Spleen (tissue), 13 donors: Measurements from ENCODE around the gene FBXO38. TPM values are rescaled to one million over a fixed set of nuclear protein-coding genes. Genes with fewer than 3 reads are reported as not detected.

Experiments
- DNase-seq: peaks from one replicate; pipeline ENCODE4 v3.0.0-alpha.2; 2020
- H3K27ac ChIP-seq, 8 donors: fragments of 200-600 bp; sonication (generic) in 7 of 8; 1 replicate in 4 of 8; 2 replicates in 4 of 8; pipeline versions ENCODE4 v1.5.0 to v1.8.0; 2016 to 2021; ENCODE audit warnings: inconsistent platforms in 4 of 8, mild to moderate bottlenecking in 4 of 8, moderate library complexity in 1 of 8
- H3K27me3 ChIP-seq, 7 donors: fragments of 200-600 bp; sonication (generic) in 6 of 7; replicated peaks in 1 of 7; 1 replicate in 4 of 7; 2 replicates in 3 of 7; pipeline versions ENCODE4 v1.5.0 to v1.8.0; 2016 to 2021; ENCODE audit warnings: inconsistent platforms in 3 of 7, mild to moderate bottlenecking in 1 of 7
- H3K36me3 ChIP-seq, 6 donors: fragments of 200-600 bp; sonication (generic) in 5 of 6; 1 replicate in 4 of 6; 2 replicates in 2 of 6; pipeline versions ENCODE4 v1.5.0 to v1.8.0; 2016 to 2021; ENCODE audit warnings: inconsistent platforms in 2 of 6
- H3K4me1 ChIP-seq, 6 donors: fragments of 200-600 bp; sonication (generic) in 5 of 6; 1 replicate in 3 of 6; 2 replicates in 3 of 6; pipeline versions ENCODE4 v1.5.0 to v1.8.0; 2016 to 2021; ENCODE audit warnings: inconsistent platforms in 3 of 6
- H3K4me3 ChIP-seq, 8 donors: fragments of 200-600 bp; sonication (generic) in 7 of 8; 1 replicate in 4 of 8; 2 replicates in 4 of 8; pipeline versions ENCODE4 v1.5.0 to v1.8.0; 2016 to 2021; ENCODE audit warnings: inconsistent platforms in 4 of 8, mild to moderate bottlenecking in 4 of 8, moderate library complexity in 2 of 8
- H3K9me3 ChIP-seq, 8 donors: fragments of 200-600 bp; sonication (generic) in 7 of 8; 1 replicate in 4 of 8; 2 replicates in 4 of 8; pipeline versions ENCODE4 v1.5.0 to v1.8.0; 2016 to 2021; ENCODE audit warnings: inconsistent platforms in 4 of 8
- CTCF ChIP-seq, 11 experiments: fragments of 200-600 bp in 7 of 11; fragments of 450-650 bp in 4 of 11; sonication (generic) in 4 of 11; IDR thresholded peaks in 8 of 11; conservative IDR thresholded peaks in 3 of 11; 1 replicate in 7 of 11; 2 replicates in 4 of 11; pipeline versions ENCODE4 v1.4.0 to v1.8.0; 2016 to 2021; ENCODE audit warnings: antibody characterized with exemption in 11 of 11, inconsistent platforms in 4 of 11, mild to moderate bottlenecking in 1 of 11
- POLR2A ChIP-seq, 3 donors: fragments of 450-650 bp; IDR thresholded peaks; one replicate each; pipeline ENCODE4 v1.5.1; 2017; ENCODE audit warnings: antibody characterized with exemption in 3 of 3, mild to moderate bottlenecking in 1 of 3
- POLR2AphosphoS5 ChIP-seq, 3 donors: sonication (generic); formaldehyde crosslinking; IDR thresholded peaks; one replicate each; pipeline ENCODE4 v1.5.1; 2017; ENCODE audit warnings: antibody characterized with exemption in 3 of 3
- WGBS, 5 donors: extraction: QIAGEN DNeasy Blood & Tissue Kit in 3 of 5; methylation state at CpG; one replicate each; pipeline versions ENCODE4 v1.1.5 to v1.1.7; 2013 to 2018; 5-methylcytosine and 5-hydroxymethylcytosine counted together
- intact Hi-C: fragments of 100-400 bp; cut with DNase I; formaldehyde crosslinking; loops from one replicate; pipeline ENCODE4 v1.15.0; 2023; ENCODE audit warnings: low total_unique reads
- long read RNA-seq, 2 donors: transcript quantifications; one replicate each; lab custom pipeline, GENCODE V29; 2026
- polyA plus RNA-seq, 3 donors: library from polyadenylated mRNA; stranded (reverse); fragments of 200-250 nt; gene quantifications; one replicate each; pipeline ENCODE4 v1.2.1, GENCODE V29; 2013
- total RNA-seq, 7 donors: library from RNA; depleted of rRNA in 3 of 7; stranded (reverse); fragments of >200 nt in 3 of 7; fragmentation: NEBNext Ultra II Directional in 4 of 7; extraction: Animal tissue kit (Norgen Biotek cat#: 25700) in 4 of 7; gene quantifications; one replicate each; pipeline versions ENCODE4 v1.1.0 to v1.2.1, GENCODE V29; 2016 to 2021
- donor health status: healthy with polysubstance abuse.
- donor health status: DM: no; HTN: no; CAD: no; lungs with moderate emphysema.
- donor health status: DM: no; HTN: no; CAD: no.
- donor health status: Bipolar disorder and iron deficiency.
- donor health status: healthy.
- donor health status: DM: no; HTN: no; CAD: no.
- donor health status: DM: yes; HTN: yes; CAD: no.

Gene FBXO38
- total RNA-seq (100 to 1,000 TPM in 1 of 7 donors, 10 to 100 TPM in 6; 50.4 to 119 (median 76.9) TPM), polyA plus RNA-seq (10 to 100 TPM; 14.3 to 14.5 (median 14.4) TPM)
- long read RNA-seq, donor 1, full-length matches to known transcripts = 1 of 1 reads
- long read RNA-seq, donor 1, partial matches to known transcripts = 0 of 1 reads
- long read RNA-seq, donor 1, other reads (novel, unspliced or antisense) = 0 of 1 reads
- long read RNA-seq, donor 2 = 0 reads

- H3K27me3 ChIP-seq = no peaks in the 10 kb centered on the region
- peaks cover 0 to 6% (median 3%) of the 10 kb centered on the region in 8 donors for H3K9me3 ChIP-seq
- DNase-seq = peak; percentile 99
- WGBS, 5 donors = 0% methylated on average over 38 to 45 of the region's 45 CpGs
- peaks cover 24 to 62% (median 45%) of the 10 kb centered on the region in 6 donors for H3K4me1 ChIP-seq
- peaks cover 0 to 19% (median 1%) of the 10 kb centered on the region in 6 donors for H3K36me3 ChIP-seq
- peak within 1 kb of the TSS; percentile 60 to 84 (median 67) for H3K4me3 ChIP-seq
- TF ChIP-seq CTCF (IDR thresholded peaks at IDR 0.05 in 8 of 11, conservative IDR thresholded peaks at IDR 0.05 in 3 of 11) (peak in 6 of 11 experiments; percentile 6 to 43 (median 22)), POLR2A (IDR thresholded peaks at IDR 0.05) (peak in 2 of 3 donors; percentile 39 to 72), POLR2AphosphoS5 (IDR thresholded peaks at IDR 0.05) (peak; percentile 95 to 100 (median 98))
- peak within 1 kb of the TSS; percentile 80 to 97 (median 94) for H3K27ac ChIP-seq
- intact Hi-C loops = no loop called here
Observed at GRCh38 chr5:148383564-148384379, at the start of gene FBXO38. Gene FBXO38 (plus strand): TSS chr5:148383958. CDS start chr5:148394777, 10,819 bp downstream.

GRCh38 chr5:148335259-148335658 is 48.5 kb upstream of the FBXO38 start, which contains the start of gene SPINK9:
Gene SPINK9 (plus strand): TSS chr5:148335559. CDS start chr5:148335614, 55 bp downstream.
- Histone ChIP-seq H3K36me3 (no peaks in the 10 kb centered on the region), H3K9me3 (peaks cover 0 to 8% (median 2%) of the 10 kb centered on the region in 8 donors), H3K4me3 (no peak within 1 kb of the TSS), H3K4me1 (no peaks in the 10 kb centered on the region), H3K27ac (no peak within 1 kb of the TSS), H3K27me3 (no peaks in the 10 kb centered on the region)
- intact Hi-C loops = no loop called here
- 78 to 94% (median 90%) methylated on average over 3 of the region's 3 CpGs for WGBS, 5 donors
- TF ChIP-seq POLR2A (IDR thresholded peaks at IDR 0.05) = no peak
- no peak for TF ChIP-seq CTCF (IDR thresholded peaks at IDR 0.05 in 8 of 11, conservative IDR thresholded peaks at IDR 0.05 in 3 of 11)
- DNase-seq = no peak

GRCh38 chr5:148336704-148337435 is 46.9 kb upstream of the FBXO38 start:
- intact Hi-C loops = no loop called here
- TF ChIP-seq CTCF (IDR thresholded peaks at IDR 0.05 in 8 of 11, conservative IDR thresholded peaks at IDR 0.05 in 3 of 11) = no peak
- TF ChIP-seq POLR2AphosphoS5 (IDR thresholded peaks at IDR 0.05) = no peak
- TF ChIP-seq POLR2A (IDR thresholded peaks at IDR 0.05) = no peak
- Histone ChIP-seq H3K27me3 (no peaks in the 10 kb centered on the region), H3K36me3 (peaks cover 0 to 4% (median 0%) of the 10 kb centered on the region in 6 donors), H3K4me3 (no peak overlapping the region), H3K4me1 (no peaks in the 10 kb centered on the region), H3K27ac (no peak overlapping the region), H3K9me3 (no peaks in the 10 kb centered on the region)
- DNase-seq = no peak
- WGBS, 5 donors = 69 to 80% (median 74%) methylated on average over 3 of the region's 3 CpGs
